Measurements from ENCODE around the gene RACGAP1. TPM values are rescaled to one million over a fixed set of nuclear protein-coding genes. Genes with fewer than 3 reads are reported as not detected.

Gene RACGAP1
- total RNA-seq, 1 donor, result 69.1 TPM

- TF ChIP-seq, protein P1, sequence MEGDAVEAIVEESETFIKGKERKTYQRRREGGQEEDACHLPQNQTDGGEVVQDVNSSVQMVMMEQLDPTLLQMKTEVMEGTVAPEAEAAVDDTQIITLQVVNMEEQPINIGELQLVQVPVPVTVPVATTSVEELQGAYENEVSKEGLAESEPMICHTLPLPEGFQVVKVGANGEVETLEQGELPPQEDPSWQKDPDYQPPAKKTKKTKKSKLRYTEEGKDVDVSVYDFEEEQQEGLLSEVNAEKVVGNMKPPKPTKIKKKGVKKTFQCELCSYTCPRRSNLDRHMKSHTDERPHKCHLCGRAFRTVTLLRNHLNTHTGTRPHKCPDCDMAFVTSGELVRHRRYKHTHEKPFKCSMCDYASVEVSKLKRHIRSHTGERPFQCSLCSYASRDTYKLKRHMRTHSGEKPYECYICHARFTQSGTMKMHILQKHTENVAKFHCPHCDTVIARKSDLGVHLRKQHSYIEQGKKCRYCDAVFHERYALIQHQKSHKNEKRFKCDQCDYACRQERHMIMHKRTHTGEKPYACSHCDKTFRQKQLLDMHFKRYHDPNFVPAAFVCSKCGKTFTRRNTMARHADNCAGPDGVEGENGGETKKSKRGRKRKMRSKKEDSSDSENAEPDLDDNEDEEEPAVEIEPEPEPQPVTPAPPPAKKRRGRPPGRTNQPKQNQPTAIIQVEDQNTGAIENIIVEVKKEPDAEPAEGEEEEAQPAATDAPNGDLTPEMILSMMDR (IDR thresholded peaks at IDR 0.05; ENCODE audit: insufficient read depth, low read depth, low read length), result no peak
- no peak for DNase-seq (ENCODE audit: low read depth)
- no peak overlapping the region for H3K4me3 ChIP-seq (ENCODE audit: low read depth, low read length)
Measured at GRCh38 chr12:49959685-49960473, 65.4 kb downstream of the RACGAP1 start.

DNA sequence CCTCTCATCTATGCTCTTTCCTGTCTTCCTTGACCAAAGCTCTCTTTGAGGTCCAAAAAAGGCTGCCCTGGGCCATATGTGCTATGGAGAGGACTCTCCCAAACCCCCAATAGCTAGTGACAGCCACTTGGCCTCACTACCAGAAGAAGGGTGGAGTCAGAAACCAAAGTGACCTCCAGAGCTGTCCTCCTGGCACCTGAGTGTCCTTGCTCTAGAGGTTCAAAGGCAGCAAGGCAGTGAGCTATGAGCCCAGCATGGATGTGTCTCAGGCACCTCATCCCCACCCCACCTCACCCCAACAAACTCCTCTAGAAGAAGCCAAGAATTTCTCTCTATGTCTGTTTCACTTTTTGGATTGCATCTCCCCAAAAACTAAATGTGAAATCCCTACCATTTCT, 67.7 kb downstream of the RACGAP1 start:
- TF ChIP-seq, protein P1 (IDR thresholded peaks at IDR 0.05; ENCODE audit: insufficient read depth, low read depth, low read length), result no peak
- no peak overlapping the region for H3K4me3 ChIP-seq (ENCODE audit: low read depth, low read length)
- no peak for DNase-seq (ENCODE audit: low read depth)

DNA sequence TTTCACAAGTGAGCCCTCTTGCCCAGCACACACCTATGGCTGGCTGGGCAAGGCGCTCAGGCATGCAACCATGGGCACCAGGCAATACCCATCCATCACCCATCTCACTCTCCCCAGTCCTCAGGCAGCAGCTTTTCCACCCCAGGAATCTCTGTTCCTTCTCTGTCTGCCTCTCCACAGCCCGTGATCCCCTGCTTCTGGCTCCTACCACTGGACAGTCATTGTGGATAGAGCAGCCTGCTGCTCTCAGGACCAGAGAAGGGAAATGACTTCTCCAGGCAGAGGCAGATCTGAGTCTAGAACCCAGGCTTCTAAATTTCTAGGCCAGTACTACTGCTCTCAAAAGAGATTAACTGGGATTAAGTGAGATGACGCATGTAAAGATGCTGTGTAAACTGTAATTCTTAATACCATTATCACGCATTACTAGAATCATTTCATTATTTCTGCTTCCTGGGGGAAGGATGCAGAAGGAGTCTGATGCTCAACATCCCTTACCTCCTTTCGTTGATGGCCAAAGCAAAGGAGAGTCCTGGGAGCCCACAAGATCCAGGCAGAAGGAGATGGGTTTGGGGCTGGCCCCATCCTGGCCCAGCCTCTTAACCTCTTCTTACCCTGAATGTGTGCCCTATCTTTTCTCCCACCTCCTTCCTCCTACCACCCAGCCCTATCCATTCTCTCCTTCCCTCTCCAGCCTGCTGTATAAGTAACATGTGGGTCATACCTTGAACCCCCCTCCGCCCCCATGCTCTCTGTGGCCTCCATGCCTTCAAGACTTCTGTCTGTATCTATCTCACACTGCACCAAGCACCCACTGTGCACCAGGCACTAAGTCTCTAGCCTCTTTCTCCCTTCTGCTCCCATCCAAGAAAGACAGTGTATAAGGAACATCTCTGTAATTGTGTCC, 68.4 kb downstream of the RACGAP1 start:
- peak; percentile 17 for DNase-seq (ENCODE audit: low read depth)
- H3K4me3 ChIP-seq (ENCODE audit: low read depth, low read length), result no peak overlapping the region
- TF ChIP-seq, protein P1 (IDR thresholded peaks at IDR 0.05; ENCODE audit: insufficient read depth, low read depth, low read length), result no peak

GRCh38 chr12:49955899-49956662, 69.2 kb downstream of the RACGAP1 start:
- DNase-seq (ENCODE audit: low read depth), result no peak

DNA sequence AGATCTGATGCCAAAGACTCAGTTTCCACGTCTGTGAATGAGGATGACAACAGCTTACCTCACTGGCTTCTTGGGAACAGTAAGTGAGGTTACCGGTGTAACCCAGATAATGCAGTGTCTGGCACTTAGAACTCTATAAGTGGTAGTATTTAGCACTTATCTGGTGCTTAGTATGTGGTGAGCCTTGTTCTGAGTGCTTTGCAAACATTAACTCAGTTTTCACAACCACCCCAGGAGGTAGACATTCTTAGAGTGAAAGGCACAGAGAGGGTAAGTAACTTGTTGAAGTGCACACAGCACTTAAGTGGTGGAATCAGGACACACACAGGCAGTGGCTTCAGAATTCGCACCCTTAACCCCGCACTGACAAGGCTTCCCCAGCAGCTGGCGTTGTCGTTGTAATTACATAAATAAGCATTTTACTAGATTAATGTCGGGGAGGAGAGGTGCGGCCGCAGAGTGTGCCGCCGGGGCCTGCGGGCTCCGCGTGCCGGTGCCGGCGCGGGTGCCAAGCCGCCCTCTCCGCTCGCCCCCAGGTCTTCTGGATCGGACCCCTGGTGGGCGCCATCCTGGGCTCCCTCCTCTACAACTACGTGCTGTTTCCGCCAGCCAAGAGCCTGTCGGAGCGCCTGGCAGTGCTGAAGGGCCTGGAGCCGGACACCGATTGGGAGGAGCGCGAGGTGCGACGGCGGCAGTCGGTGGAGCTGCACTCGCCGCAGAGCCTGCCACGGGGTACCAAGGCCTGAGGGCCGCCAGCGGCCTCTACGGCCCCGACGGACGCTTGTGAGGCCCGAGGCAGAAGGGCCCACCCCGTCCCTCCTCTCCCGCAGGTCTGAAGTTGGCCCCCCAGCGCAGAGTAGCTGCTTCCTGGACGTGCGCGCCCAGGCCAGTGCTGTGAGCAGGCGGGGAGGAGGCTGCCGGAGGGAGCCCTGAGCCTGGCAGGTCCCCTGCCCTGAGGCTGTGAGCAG, 70.1 kb downstream of the RACGAP1 start:
- no peak overlapping the region for H3K4me3 ChIP-seq (ENCODE audit: low read depth, low read length)
- TF ChIP-seq, protein P1 (IDR thresholded peaks at IDR 0.05; ENCODE audit: insufficient read depth, low read depth, low read length), result no peak
- no peak for DNase-seq (ENCODE audit: low read depth)

More at GRCh38 chr12:49955899-49956662, 69.2 kb downstream of the RACGAP1 start:
- no peak overlapping the region for H3K4me3 ChIP-seq (ENCODE audit: low read depth, low read length)
- TF ChIP-seq, protein P1 (IDR thresholded peaks at IDR 0.05; ENCODE audit: insufficient read depth, low read depth, low read length), result no peak
